ENCODE results near the gene MEA1.

- TF ChIP-seq CTCF (IDR thresholded peaks at IDR 0.05; ENCODE audit: low read depth, low read length) (no peak), EZH2phosphoT487 (IDR thresholded peaks at IDR 0.05; ENCODE audit: low read depth) (no peak)
Measured at GRCh38 chr6:43032326-43032725, 18.6 kb upstream of the MEA1 start.
